Mesothelial cell of epicardium (in vitro differentiated cells): ENCODE results near the gene NSUN6. TPM values are rescaled to one million over a fixed set of nuclear protein-coding genes. Genes with fewer than 3 reads are reported as not detected.

Experiments used
- DNase-seq, 2 experiments: peaks; one replicate each; pipeline ENCODE4 v3.0.0; 2021; ENCODE audit warnings: low spot score in 2 of 2; ENCODE audit not compliant: unreplicated experiment in 2 of 2
- H3K27ac Mint-ChIP-seq: 2 replicates; pipeline ENCODE4 v1.8.0; 2021; ENCODE audit warnings: mixed read lengths
- H3K27me3 Mint-ChIP-seq: 2 replicates; pipeline ENCODE4 v1.8.0; 2021; ENCODE audit warnings: low read depth, mixed read lengths
- H3K36me3 Mint-ChIP-seq: 2 replicates; pipeline ENCODE4 v1.8.0; 2021; ENCODE audit warnings: mixed read lengths
- H3K4me1 Mint-ChIP-seq: 2 replicates; pipeline ENCODE4 v1.8.0; 2021; ENCODE audit warnings: mixed read lengths
- H3K4me3 Mint-ChIP-seq: 2 replicates; pipeline ENCODE4 v1.8.0; 2021; ENCODE audit warnings: mild to moderate bottlenecking, moderate library complexity, mixed read lengths
- H3K9me3 Mint-ChIP-seq: 2 replicates; pipeline ENCODE4 v1.8.0; 2021; ENCODE audit warnings: mixed read lengths
- CTCF ChIP-seq: fragments of 200-600 bp; sonication (generic); IDR thresholded peaks from one replicate; pipeline ENCODE4 v1.5.0; 2021; ENCODE audit warnings: antibody characterized with exemption; ENCODE audit not compliant: unreplicated experiment
- total RNA-seq: library from RNA; stranded (reverse); gene quantifications from 3 replicates; pipeline ENCODE4 v1.2.1, GENCODE V29; 2021

Gene NSUN6
- total RNA-seq, 1 donor from 2014 or later, result 22.2 TPM

- no peak for DNase-seq
- Mint-ChIP-seq H3K4me3 (no peak overlapping the region), H3K27ac (no peak overlapping the region), H3K9me3 (peaks cover 3% of the 10 kb centered on the region), H3K4me1 (no peaks in the 10 kb centered on the region), H3K36me3 (peaks cover 9% of the 10 kb centered on the region), H3K27me3 (no peaks in the 10 kb centered on the region)
- no peak for TF ChIP-seq CTCF
Measured at GRCh38 chr10:18508587-18508986, 142.8 kb downstream of the NSUN6 start.

DNA sequence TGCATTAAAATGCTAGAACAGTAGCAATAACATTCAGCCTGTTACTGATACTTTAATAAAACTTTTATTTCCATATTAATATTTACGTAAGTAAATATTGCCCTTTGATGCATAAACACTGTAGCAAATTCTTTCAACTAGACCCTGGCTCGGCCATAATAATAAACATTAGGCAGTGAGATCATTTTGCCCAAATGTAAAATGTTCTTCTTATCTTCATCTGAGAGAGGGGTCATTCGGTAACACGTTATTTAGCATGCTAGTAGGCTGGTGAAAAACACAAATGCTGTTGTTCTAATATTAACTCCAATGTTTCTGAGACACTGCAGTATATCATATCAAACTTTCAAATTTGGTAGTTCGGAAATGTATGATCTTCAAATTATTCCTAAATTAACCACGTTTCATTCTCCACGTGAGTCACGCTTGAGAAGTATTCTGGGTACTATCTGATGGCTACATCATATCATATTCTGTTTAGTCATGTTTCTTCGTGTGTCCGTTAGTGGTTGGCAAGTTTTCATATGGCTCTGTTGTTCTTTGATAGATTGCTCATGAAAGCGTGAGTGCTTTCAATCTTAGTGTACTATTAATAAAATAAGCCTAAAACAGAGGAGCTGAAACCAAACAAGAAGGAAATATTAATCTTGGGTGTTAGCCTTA, 145.8 kb downstream of the NSUN6 start:
- Mint-ChIP-seq H3K4me3 (no peak overlapping the region), H3K27me3 (no peaks in the 10 kb centered on the region), H3K36me3 (no peaks in the 10 kb centered on the region), H3K27ac (no peak overlapping the region), H3K4me1 (no peaks in the 10 kb centered on the region), H3K9me3 (no peaks in the 10 kb centered on the region)
- TF ChIP-seq CTCF, result no peak
- no peak for DNase-seq

DNA sequence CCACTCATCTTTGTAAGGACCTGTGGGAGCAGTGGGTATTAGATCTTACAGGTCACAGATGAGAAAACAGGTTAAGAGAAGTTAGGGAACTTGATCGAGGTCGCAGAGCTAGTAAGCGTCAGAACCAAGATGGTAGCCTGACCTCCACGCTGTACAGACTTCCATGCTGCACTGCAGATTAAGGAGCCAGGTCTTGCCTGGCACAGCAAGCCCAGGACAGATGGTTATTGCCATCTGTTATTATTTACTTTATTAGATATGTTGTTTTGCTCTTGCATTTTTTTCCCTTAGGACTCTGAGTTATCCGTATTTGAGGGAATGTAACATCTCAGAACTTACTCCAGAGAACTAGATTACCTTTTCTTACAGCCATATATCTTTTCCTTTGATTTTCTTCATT, 147.2 kb downstream of the NSUN6 start:
- Mint-ChIP-seq H3K4me1 (peaks cover under 1% of the 10 kb centered on the region), H3K27me3 (no peaks in the 10 kb centered on the region)

GRCh38 chr10:18501629-18502028, 149.8 kb downstream of the NSUN6 start:
- H3K9me3 Mint-ChIP-seq, result no peaks in the 10 kb centered on the region
- peaks cover 5% of the 10 kb centered on the region for H3K4me1 Mint-ChIP-seq
- no peaks in the 10 kb centered on the region for H3K27me3 Mint-ChIP-seq
- TF ChIP-seq CTCF, result no peak
- DNase-seq, result no peak
- no peak overlapping the region for H3K27ac Mint-ChIP-seq
- H3K4me3 Mint-ChIP-seq, result no peak overlapping the region
- no peaks in the 10 kb centered on the region for H3K36me3 Mint-ChIP-seq

More for the DNA sequence above, 147.2 kb downstream of the NSUN6 start:
- no peak overlapping the region for H3K27ac Mint-ChIP-seq
- DNase-seq, result no peak
- H3K9me3 Mint-ChIP-seq, result no peaks in the 10 kb centered on the region
- H3K36me3 Mint-ChIP-seq, result no peaks in the 10 kb centered on the region
- no peak overlapping the region for H3K4me3 Mint-ChIP-seq
- TF ChIP-seq CTCF, result no peak

GRCh38 chr10:18501198-18501597, 150.2 kb downstream of the NSUN6 start:
- TF ChIP-seq CTCF, result no peak
- Mint-ChIP-seq H3K27me3 (no peaks in the 10 kb centered on the region), H3K4me3 (no peak overlapping the region), H3K27ac (no peak overlapping the region), H3K9me3 (no peaks in the 10 kb centered on the region), H3K36me3 (no peaks in the 10 kb centered on the region), H3K4me1 (peaks cover 5% of the 10 kb centered on the region)
- DNase-seq, result no peak

DNA sequence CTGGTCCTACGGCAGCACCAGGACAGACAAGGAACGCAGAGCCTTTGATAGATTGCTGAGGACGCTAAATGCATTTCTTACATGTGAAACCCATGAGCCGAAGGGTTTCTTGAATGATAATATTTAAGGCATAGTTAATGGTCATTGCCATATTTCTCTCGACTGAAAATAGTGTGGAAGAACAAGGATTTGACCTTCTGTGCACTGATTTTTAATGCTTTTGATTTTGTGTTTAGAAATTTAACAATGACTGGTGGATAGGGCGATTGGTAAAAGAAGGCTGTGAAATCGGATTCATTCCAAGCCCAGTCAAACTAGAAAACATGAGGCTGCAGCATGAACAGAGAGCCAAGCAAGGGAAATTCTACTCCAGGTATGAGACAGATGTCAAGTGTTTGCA, 150.8 kb downstream of the NSUN6 start:
- Mint-ChIP-seq H3K4me1 (peaks cover 5% of the 10 kb centered on the region), H3K4me3 (no peak overlapping the region), H3K9me3 (no peaks in the 10 kb centered on the region), H3K27me3 (no peaks in the 10 kb centered on the region), H3K27ac (no peak overlapping the region), H3K36me3 (no peaks in the 10 kb centered on the region)
- no peak for DNase-seq
- TF ChIP-seq CTCF, result no peak
